Fibroblast of lung (primary cell): ENCODE measurements around the gene BAX. TPM values are rescaled to one million over a fixed set of nuclear protein-coding genes. Genes with fewer than 3 reads are reported as not detected.

Source experiments
- DNase-seq, 2 donors: peaks; one replicate each; pipeline versions ENCODE4 v3.0.0 to v3.0.0-alpha.2; 2010; ENCODE audit warnings: low read depth in 2 of 2
- H2AFZ ChIP-seq: 2 replicates; pipeline ENCODE4 v1.5.1; 2012; ENCODE audit warnings: low read length, control low read depth, inconsistent platforms
- H3K27ac ChIP-seq: 2 replicates; pipeline ENCODE4 v1.5.1; 2011; ENCODE audit warnings: low read length, control low read depth; ENCODE audit not compliant: insufficient read depth
- H3K27me3 ChIP-seq: 2 replicates; pipeline ENCODE4 v1.5.1; 2011; ENCODE audit warnings: mild to moderate bottlenecking, low read length; ENCODE audit not compliant: control insufficient read depth, insufficient read depth
- H3K36me3 ChIP-seq: 2 replicates; pipeline ENCODE4 v1.5.1; 2011; ENCODE audit warnings: low read length; ENCODE audit not compliant: control insufficient read depth, insufficient read depth
- H3K4me1 ChIP-seq: 2 replicates; pipeline ENCODE4 v1.5.1; 2011; ENCODE audit warnings: low read length; ENCODE audit not compliant: control insufficient read depth, insufficient read depth; ENCODE audit errors: extremely low read depth
- H3K4me2 ChIP-seq: 2 replicates; pipeline ENCODE4 v1.5.1; 2011; ENCODE audit warnings: low read length, control low read depth; ENCODE audit not compliant: insufficient read depth; ENCODE audit errors: extremely low read depth
- H3K4me3 ChIP-seq, 4 experiments: fragments of 200-600 bp in 1 of 4; sonication (generic) in 1 of 4; replicated peaks in 1 of 4; 2 replicates each; pipeline ENCODE4 v1.5.1; 2011 to 2016; ENCODE audit warnings: low read length in 4 of 4, low read depth in 3 of 4, mild to moderate bottlenecking in 3 of 4, control low read depth in 2 of 4, inconsistent platforms in 1 of 4, mixed read lengths in 1 of 4; ENCODE audit not compliant: insufficient read depth in 1 of 4; ENCODE audit errors: control extremely low read depth in 1 of 4
- H3K79me2 ChIP-seq: 2 replicates; pipeline ENCODE4 v1.5.1; 2012; ENCODE audit warnings: mild to moderate bottlenecking, low read length, inconsistent platforms; ENCODE audit not compliant: control insufficient read depth, insufficient read depth
- H3K9ac ChIP-seq: 2 replicates; pipeline ENCODE4 v1.5.1; 2011; ENCODE audit warnings: mild to moderate bottlenecking, low read length, control low read depth; ENCODE audit not compliant: insufficient read depth
- H3K9me3 ChIP-seq: 2 replicates; pipeline ENCODE4 v1.5.1; 2012; ENCODE audit warnings: low read depth, low read length; ENCODE audit not compliant: control insufficient read depth, insufficient read depth
- H4K20me1 ChIP-seq: 2 replicates; pipeline ENCODE4 v1.5.1; 2011; ENCODE audit warnings: low read length; ENCODE audit not compliant: control insufficient read depth, insufficient read depth; ENCODE audit errors: extremely low read depth
- CTCF ChIP-seq, 2 donors: IDR thresholded peaks in 1 of 2; conservative IDR thresholded peaks in 1 of 2; 1 replicate in 1 of 2; 2 replicates in 1 of 2; pipeline ENCODE4 v1.5.1; 2011 to 2012; ENCODE audit warnings: low read length in 2 of 2, control low read depth in 1 of 2, inconsistent platforms in 1 of 2, low read depth in 1 of 2, mild to moderate bottlenecking in 1 of 2
- EZH2 ChIP-seq: IDR thresholded peaks from 2 replicates; pipeline ENCODE4 v1.5.1; 2012; ENCODE audit warnings: low read length, control low read depth, mild to moderate bottlenecking; ENCODE audit errors: missing control alignments
- polyA plus RNA-seq, 2 donors: library from polyadenylated mRNA; depleted of rRNA in 1 of 2; stranded (reverse) in 1 of 2; unstranded in 1 of 2; fragments of >200 nt; gene quantifications; 2 replicates each; pipeline ENCODE4 v1.2.1, GENCODE V29; 2011 to 2012; ENCODE audit warnings: missing spikeins in 1 of 2
- total RNA-seq: library from RNA; depleted of rRNA; stranded (reverse); fragments of >200 nt; gene quantifications from 2 replicates; pipeline ENCODE4 v1.2.1, GENCODE V29; 2014

Gene BAX
- total and polyA plus RNA-seq, 2 donors (not counting 1 experiment from before 2014, with no cell fraction given): 70.1 to 194 TPM

DNA sequence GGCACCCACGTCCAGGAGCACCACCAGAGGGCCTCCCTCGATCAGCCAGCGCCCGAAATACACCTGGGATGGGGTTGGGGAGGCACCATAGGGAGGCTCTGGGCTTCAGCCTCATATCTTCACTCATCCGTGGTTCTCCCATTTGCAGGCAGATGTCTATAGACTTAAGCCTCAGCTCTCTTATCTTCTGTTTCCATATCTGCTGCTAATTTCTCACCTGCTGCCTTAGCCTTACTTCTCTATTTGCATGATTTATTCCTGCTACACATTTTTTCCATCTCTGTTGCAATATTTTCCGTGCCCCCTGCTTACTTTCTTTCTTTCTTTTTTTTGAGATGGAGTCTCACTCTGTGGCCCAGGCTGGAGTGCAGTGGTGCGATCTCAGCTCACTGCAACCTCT, 32.6 kb downstream of the BAX start:
- H3K79me2 ChIP-seq: peaks cover 23% of the 10 kb centered on the region
- no peaks in the 10 kb centered on the region for H3K27me3 ChIP-seq
- H3K9me3 ChIP-seq: no peaks in the 10 kb centered on the region
- no peak for TF ChIP-seq EZH2
- TF ChIP-seq CTCF (conservative IDR thresholded peaks at IDR 0.05 in 1 of 2, IDR thresholded peaks at IDR 0.05 in 1 of 2; ENCODE audit: low read depth in 1 of 2, low read length in 2 of 2): no peak
- H3K4me1 ChIP-seq: peaks cover 14% of the 10 kb centered on the region
- H4K20me1 ChIP-seq: no peaks in the 10 kb centered on the region
- H3K27ac ChIP-seq: no peak overlapping the region
- H2AFZ ChIP-seq: no peak overlapping the region
- no peak overlapping the region for H3K4me3 ChIP-seq
- H3K4me2 ChIP-seq: no peak overlapping the region
- no peak for DNase-seq
- no peak overlapping the region for H3K9ac ChIP-seq
- H3K36me3 ChIP-seq: peaks cover 21% of the 10 kb centered on the region

DNA sequence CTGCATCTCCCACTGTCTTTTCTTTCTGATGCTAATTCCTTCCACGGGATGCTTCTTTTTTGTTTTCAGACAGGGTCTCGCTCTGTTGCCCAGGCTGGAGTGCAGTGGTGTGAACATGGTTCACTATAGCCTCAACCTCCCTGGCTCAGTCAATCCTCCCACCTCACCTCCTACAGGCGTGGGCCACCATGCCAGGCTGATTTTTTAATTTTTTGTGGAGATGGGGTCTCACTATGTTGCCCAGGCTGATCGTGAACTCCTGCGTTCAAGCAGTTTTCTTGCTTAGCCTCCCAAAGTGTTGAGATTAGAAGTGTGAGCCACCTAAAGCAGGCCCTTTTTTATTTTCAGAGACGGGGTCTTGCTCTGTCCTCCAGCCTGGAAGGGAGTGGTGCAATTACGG, 33.6 kb downstream of the BAX start:
- Histone ChIP-seq H2AFZ (no peak overlapping the region), H3K9me3 (no peaks in the 10 kb centered on the region), H3K27me3 (no peaks in the 10 kb centered on the region), H3K4me3 (no peak overlapping the region), H3K4me2 (no peak overlapping the region), H3K4me1 (peaks cover 14% of the 10 kb centered on the region), H4K20me1 (no peaks in the 10 kb centered on the region), H3K36me3 (peaks cover 19% of the 10 kb centered on the region), H3K79me2 (peaks cover 30% of the 10 kb centered on the region), H3K9ac (no peak overlapping the region), H3K27ac (no peak overlapping the region)
- no peak for DNase-seq
- no peak for TF ChIP-seq EZH2

DNA sequence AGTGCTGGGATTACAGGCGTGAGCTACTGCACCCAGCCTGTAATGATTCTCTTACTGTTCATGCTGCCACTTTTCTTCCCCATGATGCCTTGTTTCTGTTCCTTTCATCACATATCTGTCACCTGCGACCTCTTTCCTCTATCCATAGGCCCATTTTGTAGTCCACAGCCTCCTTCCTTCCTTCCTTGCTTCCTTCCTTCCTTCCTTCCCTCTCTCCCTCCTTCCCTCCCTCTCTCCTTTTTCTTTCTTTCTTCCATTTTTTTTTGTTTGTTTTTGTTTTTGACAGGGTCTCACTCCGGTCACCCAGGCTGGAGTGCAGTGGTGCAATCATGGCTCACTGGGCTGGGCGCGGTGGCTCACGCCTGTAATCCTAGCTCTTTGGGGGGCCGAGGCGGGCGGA, 34.2 kb downstream of the BAX start:
- peaks cover 32% of the 10 kb centered on the region for H3K79me2 ChIP-seq
- TF ChIP-seq CTCF (conservative IDR thresholded peaks at IDR 0.05 in 1 of 2, IDR thresholded peaks at IDR 0.05 in 1 of 2; ENCODE audit: low read depth in 1 of 2, low read length in 2 of 2) (no peak), EZH2 (no peak)
- DNase-seq: no peak
- H3K9me3 ChIP-seq: no peaks in the 10 kb centered on the region
- no peak overlapping the region for H3K27ac ChIP-seq
- H3K4me1 ChIP-seq: peaks cover 14% of the 10 kb centered on the region
- no peak overlapping the region for H3K4me3 ChIP-seq
- no peak overlapping the region for H3K9ac ChIP-seq
- H2AFZ ChIP-seq: no peak overlapping the region
- H3K27me3 ChIP-seq: no peaks in the 10 kb centered on the region
- H3K36me3 ChIP-seq: peaks cover 19% of the 10 kb centered on the region
- no peak overlapping the region for H3K4me2 ChIP-seq
- no peaks in the 10 kb centered on the region for H4K20me1 ChIP-seq
